ENCODE data around the gene KSR2. TPM values are rescaled to one million over a fixed set of nuclear protein-coding genes. Genes with fewer than 3 reads are reported as not detected.
"Not testable (repeated sequence)": the region's sequence is repeated elsewhere in the genome, so short reads cannot be mapped to it uniquely, and the experiment has no call there.

The KSR2 gene
- polyA plus RNA-seq, 1 donor, result not detected

GRCh38 chr12:117857139-117857538 lies 111.7 kb downstream of the KSR2 start:
- not testable (repeated sequence) for DNase-seq

GRCh38 chr12:117855165-117855564 lies 113.6 kb downstream of the KSR2 start:
- DNase-seq, result no peak

- DNase-seq, result no peak
These were observed 114.3 kb downstream of the KSR2 start for GRCh38 chr12:117854339-117855012.

- no peak for DNase-seq
These were observed 115.2 kb downstream of the KSR2 start for GRCh38 chr12:117853600-117853999.

GRCh38 chr12:117850048-117850447 lies 118.7 kb downstream of the KSR2 start:
- no peak for DNase-seq

- no peak for DNase-seq
These were observed 121.4 kb downstream of the KSR2 start for GRCh38 chr12:117847371-117847770.

- no peak for DNase-seq
These were observed 123.4 kb downstream of the KSR2 start for GRCh38 chr12:117845271-117845904.

- DNase-seq, result no peak
These were observed 124.5 kb downstream of the KSR2 start for GRCh38 chr12:117844114-117844830.

GRCh38 chr12:117842630-117843029 lies 126.2 kb downstream of the KSR2 start:
- DNase-seq, result no peak

GRCh38 chr12:117842220-117842619 lies 126.6 kb downstream of the KSR2 start:
- no peak for DNase-seq

GRCh38 chr12:117837737-117838050 lies 131.1 kb downstream of the KSR2 start:
- no peak for DNase-seq

- DNase-seq, result peak; percentile 78
These were observed 131.6 kb downstream of the KSR2 start for GRCh38 chr12:117836999-117837736.

GRCh38 chr12:117836476-117836875 lies 132.3 kb downstream of the KSR2 start:
- DNase-seq, result no peak

GRCh38 chr12:117835156-117835555 lies 133.6 kb downstream of the KSR2 start:
- no peak for DNase-seq

GRCh38 chr12:117832459-117833457 lies 136.0 kb downstream of the KSR2 start:
- no peak for DNase-seq

GRCh38 chr12:117830471-117830870 lies 138.3 kb downstream of the KSR2 start:
- no peak for DNase-seq

GRCh38 chr12:117829108-117829507 lies 139.7 kb downstream of the KSR2 start:
- no peak for DNase-seq

GRCh38 chr12:117827660-117828059 lies 141.1 kb downstream of the KSR2 start:
- DNase-seq, result no peak

GRCh38 chr12:117825827-117826226 lies 143.0 kb downstream of the KSR2 start:
- DNase-seq, result no peak

GRCh38 chr12:117821480-117822175 lies 147.2 kb downstream of the KSR2 start:
- no peak for DNase-seq

- DNase-seq, result no peak
These were observed 148.4 kb downstream of the KSR2 start for GRCh38 chr12:117820216-117820907.
